WTC11 (cell line): ENCODE data around the gene MLEC. TPM values are rescaled to one million over a fixed set of nuclear protein-coding genes. Genes with fewer than 3 reads are reported as not detected.

Experiments used
- ATAC-seq: fragments of 200-7000 bp; cut with Tn5 transposase; 2 replicates; pipeline ENCODE4 v1.10.0; 2021; ENCODE audit warnings: mild to moderate bottlenecking, moderate library complexity
- CTCF ChIA-PET: fragments of 300-600 bp; sonication (Branson Sonifier 250); formaldehyde crosslinking; loops from one replicate; lab custom pipeline; 2021; ENCODE audit warnings: antibody characterized with exemption; lab: Charles Lee
- POLR2A ChIA-PET: fragments of 350-600 bp; sonication (Branson Sonifier 250); formaldehyde crosslinking; loops from one replicate; lab custom pipeline; 2021; ENCODE audit warnings: antibody characterized with exemption; lab: Charles Lee
- DNase-seq: peaks from one replicate; pipeline ENCODE4 v3.0.0; 2021; ENCODE audit warnings: low spot score
- H3K27ac Mint-ChIP-seq: 2 replicates; pipeline ENCODE4 v1.8.0; 2021; ENCODE audit warnings: mixed read lengths
- H3K27me3 Mint-ChIP-seq: 2 replicates; pipeline ENCODE4 v1.8.0; 2021; ENCODE audit warnings: low read depth, mild to moderate bottlenecking, moderate library complexity, mixed read lengths
- H3K36me3 Mint-ChIP-seq: 2 replicates; pipeline ENCODE4 v1.8.0; 2021; ENCODE audit warnings: mixed read lengths
- H3K4me1 Mint-ChIP-seq: 2 replicates; pipeline ENCODE4 v1.8.0; 2022; ENCODE audit warnings: mixed read lengths
- H3K4me3 Mint-ChIP-seq: 2 replicates; pipeline ENCODE4 v1.8.0; 2021; ENCODE audit warnings: mild to moderate bottlenecking, moderate library complexity, mixed read lengths
- H3K9me3 Mint-ChIP-seq: 2 replicates; pipeline ENCODE4 v1.8.0; 2021; ENCODE audit warnings: mixed read lengths
- ATF1 ChIP-seq: sonication (generic); formaldehyde crosslinking; IDR thresholded peaks from 2 replicates; pipeline ENCODE4 v1.8.1; 2023; ENCODE audit warnings: mild to moderate bottlenecking, moderate library complexity, missing genetic modification reagents
- CDX4 ChIP-seq: fragments of 250-450 bp; sonication (Bioruptor Pico); IDR thresholded peaks from 2 replicates; pipeline ENCODE4 v1.9.0; 2021; ENCODE audit warnings: moderate library complexity, mild to moderate bottlenecking, inconsistent platforms, borderline replicate concordance
- E2F4 ChIP-seq: sonication (generic); formaldehyde crosslinking; IDR thresholded peaks from 2 replicates; pipeline ENCODE4 v1.8.1; 2022; ENCODE audit warnings: low read depth, mild to moderate bottlenecking, moderate library complexity, missing genetic modification reagents, borderline replicate concordance
- ELF4 ChIP-seq: sonication (generic); formaldehyde crosslinking; IDR thresholded peaks from 2 replicates; pipeline ENCODE4 v1.8.1; 2022; ENCODE audit warnings: low read depth, mild to moderate bottlenecking, moderate library complexity, missing genetic modification reagents
- EMX1 ChIP-seq: fragments of 250-450 bp; sonication (Bioruptor Pico); IDR thresholded peaks from 2 replicates; pipeline ENCODE4 v1.8.0; 2021; ENCODE audit warnings: mild to moderate bottlenecking
- JAZF1 ChIP-seq: fragments of 250-450 bp; sonication (Bioruptor Pico); IDR thresholded peaks from 2 replicates; pipeline ENCODE4 v1.9.0; 2021; ENCODE audit warnings: moderate library complexity, mild to moderate bottlenecking, inconsistent platforms
- NFE2L1 ChIP-seq: sonication (generic); formaldehyde crosslinking; IDR thresholded peaks from 2 replicates; pipeline ENCODE4 v1.8.1; 2023; ENCODE audit warnings: missing genetic modification reagents
- PRDM15 ChIP-seq: sonication (generic); formaldehyde crosslinking; IDR thresholded peaks from 2 replicates; pipeline ENCODE4 v1.8.0; 2022; ENCODE audit warnings: missing genetic modification reagents
- PREB ChIP-seq: sonication (generic); formaldehyde crosslinking; IDR thresholded peaks from 2 replicates; pipeline ENCODE4 v1.8.1; 2022; ENCODE audit warnings: mild to moderate bottlenecking, missing genetic modification reagents, moderate library complexity, borderline replicate concordance
- SMAD3 ChIP-seq: sonication (generic); formaldehyde crosslinking; IDR thresholded peaks from 2 replicates; pipeline ENCODE4 v1.8.0; 2022; ENCODE audit warnings: missing genetic modification reagents, mild to moderate bottlenecking, borderline replicate concordance
- TCF7 ChIP-seq: sonication (generic); formaldehyde crosslinking; IDR thresholded peaks from 2 replicates; pipeline ENCODE4 v1.8.0; 2022; ENCODE audit warnings: mild to moderate bottlenecking, low read depth, missing genetic modification reagents, moderate library complexity
- TP53 ChIP-seq: sonication (generic); formaldehyde crosslinking; IDR thresholded peaks from 2 replicates; pipeline ENCODE4 v1.8.1; 2023; ENCODE audit warnings: mild to moderate bottlenecking, missing genetic modification reagents
- USF1 ChIP-seq: sonication (generic); formaldehyde crosslinking; IDR thresholded peaks from 2 replicates; pipeline ENCODE4 v1.8.0; 2022; ENCODE audit warnings: mild to moderate bottlenecking, missing genetic modification reagents
- ZBTB21 ChIP-seq: sonication (generic); formaldehyde crosslinking; IDR thresholded peaks from 2 replicates; pipeline ENCODE4 v1.8.1; 2023; ENCODE audit warnings: mild to moderate bottlenecking, missing genetic modification reagents, borderline replicate concordance
- ZNF232 ChIP-seq: sonication (generic); formaldehyde crosslinking; IDR thresholded peaks from 2 replicates; pipeline ENCODE4 v1.8.0; 2022; ENCODE audit warnings: mild to moderate bottlenecking, missing genetic modification reagents
- ZNF396 ChIP-seq: fragments of 250-450 bp; sonication (Bioruptor Pico); IDR thresholded peaks from 2 replicates; pipeline ENCODE4 v1.8.0; 2021; ENCODE audit warnings: mild to moderate bottlenecking, moderate library complexity, borderline replicate concordance
- ZNF425 ChIP-seq: fragments of 250-450 bp; sonication (Bioruptor Pico); conservative IDR thresholded peaks from 2 replicates; pipeline ENCODE4 v1.9.0; 2021; ENCODE audit warnings: mild to moderate bottlenecking
- total RNA-seq: library from RNA; stranded (reverse); gene quantifications from 3 replicates; pipeline ENCODE4 v1.2.3, GENCODE V29; 2021

MLEC gene
- total RNA-seq, 1 experiment from 2014 or later, result 278 TPM

GRCh38 chr12:120718055-120718454, 31.1 kb downstream of the MLEC start (continued):
- TF ChIP-seq E2F4 (no peak), ZNF425 (CRISPR knock-in tag) (no peak)

- H3K27ac Mint-ChIP-seq, result no peak overlapping the region
- H3K4me3 Mint-ChIP-seq, result no peak overlapping the region
- no peaks in the 10 kb centered on the region for H3K9me3 Mint-ChIP-seq
- no peak for TF ChIP-seq TCF7
- no peak for TF ChIP-seq ELF4 (CRISPR knock-in tag)
- no peak for TF ChIP-seq PRDM15 (CRISPR knock-in tag)
- TF ChIP-seq, all 79 proteins: peak for 0
- DNase-seq (no peak), ATAC-seq (no peak)
- H3K36me3 Mint-ChIP-seq, result peaks cover 82% of the 10 kb centered on the region
- H3K4me1 Mint-ChIP-seq, result no peaks in the 10 kb centered on the region
- POLR2A ChIA-PET, result no interaction called here
- no peaks in the 10 kb centered on the region for H3K27me3 Mint-ChIP-seq
- CTCF ChIA-PET, result no interaction called here
These were observed 32.1 kb downstream of the MLEC start for GRCh38 chr12:120719072-120719471.

- CTCF ChIA-PET, result interaction anchor here (0.7 to 1.1 kb wide), 2 partner anchors 70 to 71 kb away, joined by 3 to 4 read pairs; no protein-coding TSS in a partner anchor
- Mint-ChIP-seq H3K27me3 (no peaks in the 10 kb centered on the region), H3K4me3 (no peak overlapping the region)
- DNase-seq (no peak), ATAC-seq (no peak)
- no peak for TF ChIP-seq TP53 (CRISPR knock-in tag)
- no peak for TF ChIP-seq SMAD3 (CRISPR knock-in tag)
- no peak for TF ChIP-seq E2F4
- no peak for TF ChIP-seq PREB (CRISPR knock-in tag)
- TF ChIP-seq ZBTB21 (CRISPR knock-in tag), result no peak
- no peak for TF ChIP-seq ATF1
- no peak for TF ChIP-seq EMX1 (CRISPR knock-in tag)
- TF ChIP-seq NFE2L1 (CRISPR knock-in tag), result no peak
- TF ChIP-seq ZNF396 (CRISPR knock-in tag), result no peak
- no peak for TF ChIP-seq JAZF1 (CRISPR knock-in tag)
- TF ChIP-seq CDX4 (CRISPR knock-in tag), result no peak
- TF ChIP-seq ZNF232 (CRISPR knock-in tag), result no peak
- TF ChIP-seq USF1, result no peak
- TF ChIP-seq, all 79 proteins: peak for 0
- H3K9me3 Mint-ChIP-seq, result no peaks in the 10 kb centered on the region
- no peak overlapping the region for H3K27ac Mint-ChIP-seq
- peaks cover 4% of the 10 kb centered on the region for H3K4me1 Mint-ChIP-seq
- H3K36me3 Mint-ChIP-seq, result peaks cover 78% of the 10 kb centered on the region
- POLR2A ChIA-PET, result no interaction called here
These were observed 32.7 kb downstream of the MLEC start for GRCh38 chr12:120719496-120720233.
